SH-SY5Y (cell line): ENCODE results near the gene STXBP4.

Experiments used
- GATA2 ChIP-seq: IDR thresholded peaks from 2 replicates; pipeline ENCODE4 v1.6.1; 2011; ENCODE audit warnings: mild to moderate bottlenecking, low read depth, low read length
- GATA3 ChIP-seq: IDR thresholded peaks from 2 replicates; pipeline ENCODE4 v1.6.1; 2011; ENCODE audit warnings: low read depth, mild to moderate bottlenecking, low read length, moderate library complexity

Gene STXBP4

GRCh38 chr17:55089256-55089655 lies 120.7 kb downstream of the STXBP4 start:
- TF ChIP-seq GATA2 (no peak), GATA3 (no peak)

GRCh38 chr17:55090079-55090492 lies 121.5 kb downstream of the STXBP4 start:
- TF ChIP-seq GATA2 (no peak), GATA3 (no peak)

- no peak for TF ChIP-seq GATA3
Observed at GRCh38 chr17:55093353-55093752, 124.8 kb downstream of the STXBP4 start.

GRCh38 chr17:55098765-55099164 lies 130.2 kb downstream of the STXBP4 start:
- TF ChIP-seq GATA3, result no peak
- no peak for TF ChIP-seq GATA2

GRCh38 chr17:55110521-55110920 lies 142.0 kb downstream of the STXBP4 start:
- TF ChIP-seq GATA2 (no peak), GATA3 (no peak)

- TF ChIP-seq GATA3, result no peak
- no peak for TF ChIP-seq GATA2
Observed at GRCh38 chr17:55114283-55114682, 145.7 kb downstream of the STXBP4 start.

GRCh38 chr17:55116440-55116914 lies 147.9 kb downstream of the STXBP4 start:
- TF ChIP-seq GATA2 (no peak), GATA3 (no peak)

GRCh38 chr17:55117164-55117563 lies 148.6 kb downstream of the STXBP4 start:
- no peak for TF ChIP-seq GATA2

- TF ChIP-seq GATA2, result no peak
- TF ChIP-seq GATA3, result no peak
Observed at GRCh38 chr17:55120651-55121050, 152.1 kb downstream of the STXBP4 start.

GRCh38 chr17:55121268-55121667 lies 152.7 kb downstream of the STXBP4 start:
- no peak for TF ChIP-seq GATA2
- no peak for TF ChIP-seq GATA3

- no peak for TF ChIP-seq GATA2
Observed at GRCh38 chr17:55122114-55122513, 153.5 kb downstream of the STXBP4 start.

GRCh38 chr17:55124730-55125360 lies 156.3 kb downstream of the STXBP4 start:
- no peak for TF ChIP-seq GATA2
- no peak for TF ChIP-seq GATA3

- no peak for TF ChIP-seq GATA2
- no peak for TF ChIP-seq GATA3
Observed at GRCh38 chr17:55133583-55133982, 165.0 kb downstream of the STXBP4 start.

- TF ChIP-seq GATA3 (no peak), GATA2 (no peak)
Observed at GRCh38 chr17:55134486-55135157, 166.1 kb downstream of the STXBP4 start.

GRCh38 chr17:55140809-55141208 lies 172.2 kb downstream of the STXBP4 start:
- TF ChIP-seq GATA2, result no peak
- no peak for TF ChIP-seq GATA3
